ENCODE measurements around the gene ZNF335. TPM values are rescaled to one million over a fixed set of nuclear protein-coding genes. Genes with fewer than 3 reads are reported as not detected.

Gene ZNF335
- total RNA-seq, 3 donors from 2014 or later, result 12.6 to 25.9 (median 20.6) TPM

DNA sequence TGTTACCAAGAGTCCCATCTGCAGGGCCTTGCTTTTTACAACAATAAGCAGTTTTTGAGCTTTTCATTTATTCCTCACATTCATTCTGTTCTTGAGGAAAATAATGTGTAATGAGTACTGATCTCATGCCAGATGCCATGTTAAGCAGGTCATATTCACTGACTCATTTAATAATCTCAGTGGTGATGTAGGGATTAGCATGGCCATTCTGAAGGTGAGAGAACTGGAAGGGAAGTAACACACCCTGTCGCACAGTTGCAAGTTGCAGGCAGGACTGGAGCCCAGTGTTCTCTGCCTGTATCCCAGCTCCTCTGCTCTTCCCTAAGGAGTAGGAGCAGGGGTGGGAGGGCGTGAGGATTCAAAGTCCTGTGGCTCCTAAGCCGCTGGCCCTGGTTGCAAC is 31.9 kb downstream of the ZNF335 start:
- TF ChIP-seq POLR2AphosphoS5 (IDR thresholded peaks at IDR 0.05) (no peak), POLR2A (IDR thresholded peaks at IDR 0.05) (no peak)
- TF ChIP-seq, protein P1, sequence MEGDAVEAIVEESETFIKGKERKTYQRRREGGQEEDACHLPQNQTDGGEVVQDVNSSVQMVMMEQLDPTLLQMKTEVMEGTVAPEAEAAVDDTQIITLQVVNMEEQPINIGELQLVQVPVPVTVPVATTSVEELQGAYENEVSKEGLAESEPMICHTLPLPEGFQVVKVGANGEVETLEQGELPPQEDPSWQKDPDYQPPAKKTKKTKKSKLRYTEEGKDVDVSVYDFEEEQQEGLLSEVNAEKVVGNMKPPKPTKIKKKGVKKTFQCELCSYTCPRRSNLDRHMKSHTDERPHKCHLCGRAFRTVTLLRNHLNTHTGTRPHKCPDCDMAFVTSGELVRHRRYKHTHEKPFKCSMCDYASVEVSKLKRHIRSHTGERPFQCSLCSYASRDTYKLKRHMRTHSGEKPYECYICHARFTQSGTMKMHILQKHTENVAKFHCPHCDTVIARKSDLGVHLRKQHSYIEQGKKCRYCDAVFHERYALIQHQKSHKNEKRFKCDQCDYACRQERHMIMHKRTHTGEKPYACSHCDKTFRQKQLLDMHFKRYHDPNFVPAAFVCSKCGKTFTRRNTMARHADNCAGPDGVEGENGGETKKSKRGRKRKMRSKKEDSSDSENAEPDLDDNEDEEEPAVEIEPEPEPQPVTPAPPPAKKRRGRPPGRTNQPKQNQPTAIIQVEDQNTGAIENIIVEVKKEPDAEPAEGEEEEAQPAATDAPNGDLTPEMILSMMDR (IDR thresholded peaks at IDR 0.05), result no peak
- H3K9me3 ChIP-seq, result no peaks in the 10 kb centered on the region
- no peaks in the 10 kb centered on the region for H3K27me3 ChIP-seq
- no peaks in the 10 kb centered on the region for H3K4me1 ChIP-seq
- intact Hi-C loops (cut with DNase I; ENCODE audit: low total_unique reads), result no loop called here
- no peak overlapping the region for H3K27ac ChIP-seq
- DNase-seq (ENCODE audit: low spot score in 2 of 2), result no peak
- H3K4me3 ChIP-seq, result no peak overlapping the region
- peaks cover 18% of the 10 kb centered on the region for H3K36me3 ChIP-seq

DNA sequence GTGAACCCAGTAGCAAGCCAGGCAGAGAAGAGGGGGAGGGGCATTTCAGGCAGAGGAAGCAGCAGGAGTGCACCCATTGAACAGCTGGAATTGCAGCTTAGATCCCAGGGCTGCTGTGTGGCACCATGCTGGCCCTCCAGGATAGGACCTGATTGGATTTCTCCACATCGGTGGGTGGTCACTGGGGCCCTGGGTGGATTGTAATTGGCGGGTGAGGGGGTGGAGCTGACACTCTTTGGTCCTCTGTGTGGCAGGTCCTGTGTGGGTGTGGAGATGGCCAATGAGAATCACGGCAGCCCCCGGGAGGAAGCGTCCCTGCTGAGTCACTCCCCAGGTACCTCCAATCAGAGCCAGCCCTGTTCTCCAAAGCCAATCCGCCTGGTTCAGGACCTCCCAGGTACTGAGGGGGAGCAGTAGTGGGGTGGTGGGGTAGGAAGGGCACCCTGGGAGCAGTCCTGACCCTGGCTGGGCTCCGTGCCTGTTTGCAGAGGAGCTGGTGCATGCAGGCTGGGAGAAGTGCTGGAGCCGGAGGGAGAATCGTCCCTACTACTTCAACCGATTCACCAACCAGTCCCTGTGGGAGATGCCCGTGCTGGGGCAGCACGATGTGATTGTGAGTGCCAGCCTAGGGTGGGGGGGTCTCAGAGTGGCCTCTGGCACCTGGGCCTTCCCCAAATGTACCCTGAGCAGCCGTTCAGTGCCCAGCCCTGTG is 33.1 kb downstream of the ZNF335 start:
- DNase-seq (ENCODE audit: low spot score in 2 of 2), result no peak
- Histone ChIP-seq H3K36me3 (peaks cover 18% of the 10 kb centered on the region), H3K27ac (no peak overlapping the region), H3K4me3 (no peak overlapping the region), H3K27me3 (no peaks in the 10 kb centered on the region), H3K9me3 (no peaks in the 10 kb centered on the region), H3K4me1 (no peaks in the 10 kb centered on the region)
- intact Hi-C loops (cut with DNase I; ENCODE audit: low total_unique reads), result loop anchor here (5.0 kb wide), 1 partner anchor 247 kb away; no protein-coding TSS in a partner anchor
- TF ChIP-seq POLR2AphosphoS5 (IDR thresholded peaks at IDR 0.05) (no peak), POLR2A (IDR thresholded peaks at IDR 0.05) (no peak)
- TF ChIP-seq, protein P1 (IDR thresholded peaks at IDR 0.05), result no peak

DNA sequence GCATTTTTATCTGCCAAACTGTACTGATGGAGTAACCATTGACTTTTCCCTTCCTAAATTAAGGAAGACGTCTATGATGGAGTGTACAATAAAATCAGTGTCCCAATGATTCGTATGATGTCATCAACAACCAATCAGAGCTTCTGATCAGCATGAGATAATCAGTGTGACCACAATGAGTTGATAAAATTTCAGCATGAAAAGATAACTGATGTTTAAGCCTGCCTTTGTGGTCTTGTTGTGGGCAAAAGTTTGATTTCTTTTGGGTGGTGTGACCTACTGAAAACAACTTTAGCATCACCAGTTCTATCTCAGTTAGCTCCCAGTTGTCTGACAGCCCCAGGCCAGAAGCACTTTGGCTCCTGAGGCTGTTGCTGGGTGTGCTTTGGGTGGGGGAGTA is 34.2 kb downstream of the ZNF335 start:
- no peak for TF ChIP-seq POLR2AphosphoS5 (IDR thresholded peaks at IDR 0.05)
- no peak for TF ChIP-seq POLR2A (IDR thresholded peaks at IDR 0.05)
- TF ChIP-seq, protein P1 (IDR thresholded peaks at IDR 0.05), result no peak
- no peak overlapping the region for H3K4me3 ChIP-seq
- DNase-seq (ENCODE audit: low spot score in 2 of 2), result no peak
- H3K27ac ChIP-seq, result no peak overlapping the region
- no peaks in the 10 kb centered on the region for H3K4me1 ChIP-seq
- peaks cover 10% of the 10 kb centered on the region for H3K36me3 ChIP-seq
- H3K9me3 ChIP-seq, result no peaks in the 10 kb centered on the region
- intact Hi-C loops (cut with DNase I; ENCODE audit: low total_unique reads), result loop anchor here (5.0 kb wide), 1 partner anchor 245 kb away; no protein-coding TSS in a partner anchor
- H3K27me3 ChIP-seq, result no peaks in the 10 kb centered on the region

DNA sequence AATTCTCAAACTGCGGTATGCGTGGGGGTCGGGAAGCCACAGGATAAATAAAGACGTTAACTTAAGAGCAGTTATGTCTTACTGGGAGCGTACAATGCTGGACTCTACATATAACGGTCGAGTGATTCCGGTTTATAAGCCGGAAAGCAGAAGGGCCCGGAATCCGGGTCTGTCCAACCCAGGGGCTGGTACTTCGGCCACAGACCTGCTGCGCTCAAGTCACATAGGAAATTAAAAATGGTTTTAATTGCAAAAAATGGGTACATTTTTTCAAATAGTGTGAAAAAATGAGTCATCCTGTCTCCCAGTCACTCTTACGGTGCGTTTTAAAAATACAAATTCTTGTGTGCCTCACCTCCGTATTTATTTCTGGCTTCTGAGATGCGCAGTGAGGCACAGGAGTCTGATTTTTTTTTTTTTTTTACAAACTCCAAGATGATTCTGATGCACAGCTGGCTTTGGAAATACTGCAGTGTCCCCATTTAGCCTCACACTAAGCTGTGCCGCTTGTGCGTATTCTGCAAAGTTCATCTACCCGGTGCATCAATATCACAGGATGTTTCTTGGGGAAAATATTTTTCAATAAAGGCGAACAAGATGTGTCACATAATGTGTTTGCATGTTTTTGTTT is 36.5 kb downstream of the ZNF335 start:
- intact Hi-C loops (cut with DNase I; ENCODE audit: low total_unique reads), result loop anchor here (5.0 kb wide), 1 partner anchor 243 kb away; no protein-coding TSS in a partner anchor

More for the DNA sequence above, 36.5 kb downstream of the ZNF335 start:
- Histone ChIP-seq H3K4me1 (no peaks in the 10 kb centered on the region), H3K9me3 (no peaks in the 10 kb centered on the region), H3K27me3 (no peaks in the 10 kb centered on the region), H3K36me3 (peaks cover 10% of the 10 kb centered on the region), H3K27ac (peak overlapping the region; percentile 91 to 100), H3K4me3 (peak overlapping the region; percentile 81 to 100 (median 98))
- DNase-seq (ENCODE audit: low spot score in 2 of 2), result no peak
- TF ChIP-seq, protein P1 (IDR thresholded peaks at IDR 0.05), result no peak
- TF ChIP-seq POLR2AphosphoS5 (IDR thresholded peaks at IDR 0.05) (peak in 1 of 3 donors; percentile 9), POLR2A (IDR thresholded peaks at IDR 0.05) (peak; percentile 17)

Data from breast epithelium (tissue), 4 donors.